ENCODE results near the gene LIFR. TPM values are rescaled to one million over a fixed set of nuclear protein-coding genes. Genes with fewer than 3 reads are reported as not detected.

LIFR gene
- total and polyA plus RNA-seq, 7 donors: 0.23 to 79.6 (median 43.0) TPM

GRCh38 chr5:38556088-38556598 lies 303 bp downstream of the LIFR start:
- no peaks in the 10 kb centered on the region for H3K9me3 ChIP-seq
- WGBS, 2 donors: 2 to 4% methylated on average over 68 of the region's 68 CpGs
- no peaks in the 10 kb centered on the region for H3K36me3 ChIP-seq
- no peak for TF ChIP-seq POLR2A (IDR thresholded peaks at IDR 0.05)
- TF ChIP-seq, protein P1, sequence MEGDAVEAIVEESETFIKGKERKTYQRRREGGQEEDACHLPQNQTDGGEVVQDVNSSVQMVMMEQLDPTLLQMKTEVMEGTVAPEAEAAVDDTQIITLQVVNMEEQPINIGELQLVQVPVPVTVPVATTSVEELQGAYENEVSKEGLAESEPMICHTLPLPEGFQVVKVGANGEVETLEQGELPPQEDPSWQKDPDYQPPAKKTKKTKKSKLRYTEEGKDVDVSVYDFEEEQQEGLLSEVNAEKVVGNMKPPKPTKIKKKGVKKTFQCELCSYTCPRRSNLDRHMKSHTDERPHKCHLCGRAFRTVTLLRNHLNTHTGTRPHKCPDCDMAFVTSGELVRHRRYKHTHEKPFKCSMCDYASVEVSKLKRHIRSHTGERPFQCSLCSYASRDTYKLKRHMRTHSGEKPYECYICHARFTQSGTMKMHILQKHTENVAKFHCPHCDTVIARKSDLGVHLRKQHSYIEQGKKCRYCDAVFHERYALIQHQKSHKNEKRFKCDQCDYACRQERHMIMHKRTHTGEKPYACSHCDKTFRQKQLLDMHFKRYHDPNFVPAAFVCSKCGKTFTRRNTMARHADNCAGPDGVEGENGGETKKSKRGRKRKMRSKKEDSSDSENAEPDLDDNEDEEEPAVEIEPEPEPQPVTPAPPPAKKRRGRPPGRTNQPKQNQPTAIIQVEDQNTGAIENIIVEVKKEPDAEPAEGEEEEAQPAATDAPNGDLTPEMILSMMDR (IDR thresholded peaks at IDR 0.05): no peak
- no peak for TF ChIP-seq EP300 (IDR thresholded peaks at IDR 0.05)
- TF ChIP-seq POLR2AphosphoS5 (IDR thresholded peaks at IDR 0.05): no peak
- no peak for DNase-seq
- H3K27ac ChIP-seq: peak overlapping the region; percentile 93 to 98 (median 98)
- no peaks in the 10 kb centered on the region for H3K27me3 ChIP-seq
- intact Hi-C loops (cut with DNase I): loop anchor here (2.0 to 10.0 kb wide), 6 partner anchors 89 to 939 kb away; partner anchors contain the start of gene RICTOR
- H3K4me1 ChIP-seq: peaks cover 0 to 29% (median 12%) of the 10 kb centered on the region in 4 donors
- peak overlapping the region; percentile 59 to 95 (median 82) for H3K4me3 ChIP-seq

DNA sequence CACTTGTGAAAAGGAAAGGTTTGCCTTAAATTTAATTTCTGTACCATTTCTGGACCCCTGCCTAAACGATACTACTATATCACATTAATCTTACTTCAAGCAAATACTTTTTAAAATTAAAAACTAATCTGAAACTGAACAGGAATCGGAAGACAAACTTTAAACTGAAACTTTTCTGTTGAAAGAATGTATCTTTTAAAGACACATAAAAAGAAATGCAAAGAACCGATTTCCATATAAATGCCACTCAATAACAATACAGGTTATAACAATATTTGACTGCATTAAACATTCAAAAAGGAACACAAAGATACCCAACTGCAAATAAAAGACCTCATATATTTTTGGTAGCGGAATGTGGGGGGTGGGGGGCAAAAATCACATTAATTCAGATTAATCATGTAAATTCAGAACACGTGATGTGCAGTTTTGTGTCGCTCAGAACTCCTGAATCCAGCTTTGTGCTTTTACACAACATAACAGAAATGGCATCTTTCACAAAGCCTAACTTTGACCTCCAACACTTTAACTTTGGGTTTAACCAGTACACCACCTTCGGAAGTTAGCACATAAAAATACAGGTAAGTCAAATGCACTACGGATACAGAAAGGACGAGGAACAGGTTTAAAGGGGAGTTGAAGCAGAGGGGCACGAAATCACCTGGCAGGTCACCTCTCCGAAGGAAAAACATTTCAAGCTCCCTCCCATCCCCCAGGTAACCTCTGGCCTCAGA lies 925 bp downstream of the LIFR start:
- H3K9me3 ChIP-seq: no peaks in the 10 kb centered on the region
- peak overlapping the region; percentile 93 to 98 (median 98) for H3K27ac ChIP-seq
- no peak for DNase-seq
- peak overlapping the region; percentile 59 to 95 (median 82) for H3K4me3 ChIP-seq
- no peaks in the 10 kb centered on the region for H3K27me3 ChIP-seq
- H3K4me1 ChIP-seq: peaks cover 0 to 29% (median 14%) of the 10 kb centered on the region in 4 donors
- intact Hi-C loops (cut with DNase I): loop anchor here (2.0 to 10.0 kb wide), 6 partner anchors 88 to 938 kb away; partner anchors contain the start of gene RICTOR
- TF ChIP-seq EP300 (IDR thresholded peaks at IDR 0.05) (no peak), POLR2AphosphoS5 (IDR thresholded peaks at IDR 0.05) (no peak), POLR2A (IDR thresholded peaks at IDR 0.05) (no peak)
- TF ChIP-seq, protein P1 (IDR thresholded peaks at IDR 0.05): no peak
- H3K36me3 ChIP-seq: no peaks in the 10 kb centered on the region
- WGBS, 2 donors: 22 to 33% methylated on average over 11 of the region's 11 CpGs

- Histone ChIP-seq H3K4me3 (peak overlapping the region; percentile 59 to 95 (median 82)), H3K27ac (peak overlapping the region; percentile 93 to 98 (median 98)), H3K4me1 (peaks cover 0 to 31% (median 14%) of the 10 kb centered on the region in 4 donors), H3K36me3 (no peaks in the 10 kb centered on the region), H3K9me3 (no peaks in the 10 kb centered on the region), H3K27me3 (no peaks in the 10 kb centered on the region)
- DNase-seq: no peak
- intact Hi-C loops (cut with DNase I): loop anchor here (5.0 to 10.0 kb wide), 4 partner anchors 88 to 938 kb away; no protein-coding TSS in a partner anchor
- 40 to 46% methylated on average over 4 of the region's 4 CpGs for WGBS, 2 donors
- no peak for TF ChIP-seq POLR2A (IDR thresholded peaks at IDR 0.05)
- no peak for TF ChIP-seq POLR2AphosphoS5 (IDR thresholded peaks at IDR 0.05)
- TF ChIP-seq EP300 (IDR thresholded peaks at IDR 0.05): no peak
- TF ChIP-seq, protein P1 (IDR thresholded peaks at IDR 0.05): no peak
Observed at GRCh38 chr5:38554861-38555260, 1.6 kb downstream of the LIFR start.

DNA sequence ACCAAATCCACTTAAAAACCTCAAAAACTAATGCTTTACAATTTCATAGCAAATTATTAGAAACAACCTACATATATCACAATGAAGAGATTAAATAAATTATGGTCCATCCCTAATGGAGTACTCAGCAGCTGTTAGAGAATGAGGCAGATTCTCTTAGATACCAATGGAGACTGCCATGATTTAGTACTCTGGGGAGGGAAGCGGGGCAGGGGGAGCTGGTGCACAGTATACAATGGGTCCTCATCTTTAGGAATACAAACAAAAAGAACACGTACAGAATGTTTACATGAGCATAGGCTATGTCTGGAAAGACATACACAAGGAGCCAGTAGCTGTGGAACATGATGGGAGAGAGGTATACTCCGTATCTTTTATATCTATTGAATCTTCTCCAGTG lies 2.0 kb downstream of the LIFR start:
- Histone ChIP-seq H3K36me3 (no peaks in the 10 kb centered on the region), H3K27me3 (no peaks in the 10 kb centered on the region), H3K4me1 (peaks cover 0 to 36% (median 14%) of the 10 kb centered on the region in 4 donors), H3K9me3 (no peaks in the 10 kb centered on the region), H3K27ac (peak overlapping the region in 3 of 4 donors; percentile 93 to 98 (median 97)), H3K4me3 (peak overlapping the region in 3 of 4 donors; percentile 81 to 95 (median 84))
- DNase-seq: no peak
- 61% methylated on average over 3 of the region's 3 CpGs for WGBS, 2 donors
- intact Hi-C loops (cut with DNase I): loop anchor here (10.0 kb wide), 1 partner anchor 230 kb away; no protein-coding TSS in a partner anchor
- TF ChIP-seq EP300 (IDR thresholded peaks at IDR 0.05) (no peak), POLR2AphosphoS5 (IDR thresholded peaks at IDR 0.05) (no peak), POLR2A (IDR thresholded peaks at IDR 0.05) (no peak)
- TF ChIP-seq, protein P1 (IDR thresholded peaks at IDR 0.05): no peak

Data from sigmoid colon (tissue), 7 donors.